CD4-positive, alpha-beta T cell treated with Interleukin-6 at 100 ng/mL for 8 hours (primary cell): ENCODE measurements around the gene PRRG1.
"Not testable (repeated sequence)": the region's sequence is repeated elsewhere in the genome, so short reads cannot be mapped to it uniquely, and the experiment has no call there.

ENCODE experiments used
- DNase-seq: peaks from one replicate; pipeline ENCODE4 v3.0.0-alpha.2; 2020; ENCODE audit warnings: mixed read lengths, low spot score

The PRRG1 gene

GRCh38 chrX:37378404-37378803, 29.2 kb downstream of the PRRG1 start:
- no peak for DNase-seq

DNA sequence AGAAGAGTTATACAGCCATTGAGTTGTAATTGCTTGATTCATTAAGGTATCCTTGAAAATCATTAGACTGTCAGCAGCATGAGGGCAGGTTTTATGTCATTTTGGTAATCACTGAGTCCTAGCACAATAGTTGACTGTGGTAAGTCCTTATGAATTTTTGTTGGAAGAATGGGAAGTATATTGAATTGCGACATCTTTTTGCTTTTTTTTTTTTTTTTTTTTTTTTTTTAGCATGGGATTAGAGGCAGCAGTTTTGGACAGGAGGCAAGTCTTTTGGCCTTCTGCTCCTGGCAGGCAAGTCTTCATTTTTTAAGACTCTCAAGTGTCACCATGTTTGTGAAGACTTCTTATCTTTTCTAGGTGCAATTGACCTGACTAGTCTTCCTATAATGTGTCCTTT, 29.7 kb downstream of the PRRG1 start:
- DNase-seq, result no peak

DNA sequence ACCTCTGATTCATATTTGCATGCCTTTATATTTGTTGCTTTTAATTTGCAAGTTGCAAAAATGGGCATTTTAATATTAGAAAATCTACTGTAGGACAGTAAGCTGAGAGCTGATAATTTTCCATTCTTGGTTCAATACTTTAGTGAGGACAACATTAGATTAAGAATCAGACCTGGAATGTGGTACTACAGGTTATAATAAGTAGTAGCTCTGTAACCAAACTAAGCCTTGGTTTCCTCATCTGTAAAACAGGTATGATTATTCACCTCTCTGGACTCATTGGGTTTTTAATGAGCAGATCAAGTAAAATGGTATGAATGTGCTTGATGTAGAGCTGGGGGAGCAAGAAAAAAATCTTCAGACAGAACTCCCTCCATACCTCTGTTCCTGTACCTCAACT, 31.1 kb downstream of the PRRG1 start:
- no peak for DNase-seq

DNA sequence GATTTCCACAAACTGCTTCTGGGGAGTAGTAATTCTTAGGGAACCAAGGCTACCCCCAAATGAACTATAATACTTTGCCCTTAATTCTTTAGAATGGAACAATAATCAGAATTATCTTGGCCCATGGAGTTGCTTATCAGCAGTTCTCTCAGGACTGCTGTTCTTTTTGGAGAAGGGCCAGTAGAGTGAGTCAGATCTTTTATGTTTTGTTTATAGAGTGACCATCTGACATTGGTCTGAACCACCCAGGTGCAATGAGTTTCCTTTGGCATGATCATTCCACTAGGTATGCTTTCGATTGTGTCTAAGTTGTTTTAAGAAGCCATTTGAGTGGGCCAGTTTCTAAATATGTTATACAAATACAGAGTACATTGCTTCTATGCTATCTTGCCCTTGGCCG, 31.8 kb downstream of the PRRG1 start:
- no peak for DNase-seq

DNA sequence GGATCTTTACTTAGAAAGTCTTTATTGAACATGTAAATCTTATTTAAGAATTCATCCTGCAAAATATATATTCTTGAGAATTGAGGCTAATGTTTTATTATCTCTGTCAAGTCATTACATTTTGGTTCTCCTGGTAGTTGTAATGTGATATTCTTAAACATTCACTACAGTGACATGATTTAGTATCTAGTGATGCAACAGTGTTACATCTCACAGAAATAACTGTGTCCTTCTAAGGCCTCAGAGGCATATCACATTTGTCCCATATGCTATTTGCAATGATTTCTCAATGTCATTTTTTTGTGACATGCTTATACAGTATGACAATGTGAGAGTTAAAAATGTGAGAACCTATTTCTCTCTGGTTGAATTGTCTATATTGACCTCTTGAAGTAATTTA, 34.1 kb downstream of the PRRG1 start:
- DNase-seq, result no peak

- no peak for DNase-seq
Measured at GRCh38 chrX:37388413-37388812, 39.2 kb downstream of the PRRG1 start.

DNA sequence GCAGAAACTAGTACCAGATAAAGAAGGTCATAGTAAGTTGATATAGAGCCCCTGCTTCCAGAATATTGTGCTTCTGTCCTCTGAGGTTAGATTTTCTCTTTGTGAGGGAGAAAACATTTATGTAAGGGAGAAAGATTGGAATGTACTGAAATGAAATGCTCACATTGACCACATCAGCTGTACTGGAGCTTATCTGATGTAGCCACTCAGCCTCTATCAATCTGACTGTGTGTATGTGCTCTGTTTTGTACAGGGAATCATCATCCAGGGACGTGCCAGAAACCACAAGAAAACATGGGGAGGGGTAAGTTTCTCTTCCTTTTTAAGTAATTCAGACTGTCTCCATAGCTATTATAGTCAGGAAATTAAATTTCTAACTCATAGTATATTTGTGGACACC, 56.8 kb downstream of the PRRG1 start:
- DNase-seq, result no peak

DNA sequence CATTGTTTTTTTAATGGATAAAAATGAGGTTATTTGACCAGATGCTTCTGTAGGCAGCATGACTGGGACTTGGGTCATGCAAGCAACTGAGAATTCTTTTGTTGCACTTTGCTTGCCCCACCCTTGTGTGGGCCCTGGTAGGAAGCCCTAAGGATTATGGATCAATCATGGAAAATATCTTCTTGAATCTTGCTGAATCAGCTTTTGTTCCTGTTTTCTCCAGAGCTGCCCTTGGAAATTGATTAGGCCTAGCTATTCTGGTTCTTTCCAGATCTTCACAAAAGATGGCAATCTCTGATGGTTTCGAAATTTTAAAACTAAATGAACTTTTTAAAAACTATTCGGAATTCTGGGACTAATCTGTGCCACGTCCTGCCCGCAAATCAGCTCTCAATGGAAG, 58.6 kb downstream of the PRRG1 start:
- DNase-seq, result no peak

DNA sequence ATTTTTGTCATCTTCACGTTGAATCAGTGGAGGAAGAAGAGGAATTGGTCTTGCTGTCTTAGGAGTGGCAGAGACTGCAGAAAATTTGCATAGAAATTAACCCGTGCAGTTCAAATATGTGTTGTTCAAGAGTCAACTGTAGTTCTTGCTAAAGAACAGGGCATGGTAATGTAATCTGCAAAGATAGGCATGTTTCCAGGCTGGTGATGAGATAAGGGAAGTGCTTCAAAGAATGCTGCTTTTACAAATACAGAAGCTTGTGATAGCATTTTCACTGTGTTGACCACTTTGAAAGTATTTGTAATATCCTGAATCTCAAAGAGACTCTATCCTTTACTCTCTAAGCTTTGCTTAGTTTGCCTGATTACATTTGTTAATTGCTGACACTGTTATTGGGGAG, 60.1 kb downstream of the PRRG1 start:
- no peak for DNase-seq

DNA sequence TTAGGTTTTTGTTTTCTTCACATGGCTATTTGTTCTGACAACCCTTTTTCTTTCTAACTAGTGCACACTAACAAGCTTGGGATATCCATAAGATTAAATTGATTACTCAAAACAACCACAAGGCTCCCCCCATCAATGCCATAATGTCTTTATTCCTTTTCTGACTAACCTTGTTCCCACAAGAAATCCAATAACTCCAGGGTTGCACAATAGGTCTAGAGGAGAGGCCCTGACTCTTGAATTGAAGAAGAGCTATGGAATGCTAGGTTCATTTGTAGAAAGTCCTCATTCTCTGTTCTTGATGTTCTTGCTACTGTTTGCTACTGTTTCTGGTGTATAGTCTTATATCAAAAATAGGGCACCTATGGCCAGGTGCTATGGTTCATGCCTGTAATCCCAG, 71.0 kb downstream of the PRRG1 start:
- no peak for DNase-seq

- DNase-seq, result no peak
Measured at GRCh38 chrX:37420756-37421155, 71.6 kb downstream of the PRRG1 start.

GRCh38 chrX:37424000-37424429, 74.9 kb downstream of the PRRG1 start:
- DNase-seq, result no peak

- no peak for DNase-seq
Measured at GRCh38 chrX:37425370-37425769, 76.2 kb downstream of the PRRG1 start.

GRCh38 chrX:37428962-37429361, 79.8 kb downstream of the PRRG1 start:
- DNase-seq, result not testable (repeated sequence)

DNA sequence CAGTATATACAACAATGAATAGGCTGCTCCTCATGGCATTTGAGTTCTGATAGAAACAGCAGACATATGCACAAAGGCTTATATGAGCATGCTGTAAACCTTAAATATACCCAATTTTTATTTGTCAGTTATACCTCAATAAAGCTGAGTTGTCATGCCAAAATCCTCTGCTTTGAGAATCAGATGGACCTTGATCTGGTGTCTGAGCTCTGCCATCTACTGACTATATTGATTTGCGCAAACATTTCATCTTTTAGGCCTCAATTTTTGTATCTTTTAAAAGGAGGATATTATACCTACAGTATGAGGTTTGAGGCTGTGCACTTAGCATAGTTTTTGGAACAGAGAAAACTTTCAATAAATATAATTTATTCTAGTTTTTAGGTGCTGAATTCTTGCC, 85.2 kb downstream of the PRRG1 start:
- DNase-seq, result no peak

- DNase-seq, result no peak
Measured at GRCh38 chrX:37437160-37437559, 88.0 kb downstream of the PRRG1 start.

DNA sequence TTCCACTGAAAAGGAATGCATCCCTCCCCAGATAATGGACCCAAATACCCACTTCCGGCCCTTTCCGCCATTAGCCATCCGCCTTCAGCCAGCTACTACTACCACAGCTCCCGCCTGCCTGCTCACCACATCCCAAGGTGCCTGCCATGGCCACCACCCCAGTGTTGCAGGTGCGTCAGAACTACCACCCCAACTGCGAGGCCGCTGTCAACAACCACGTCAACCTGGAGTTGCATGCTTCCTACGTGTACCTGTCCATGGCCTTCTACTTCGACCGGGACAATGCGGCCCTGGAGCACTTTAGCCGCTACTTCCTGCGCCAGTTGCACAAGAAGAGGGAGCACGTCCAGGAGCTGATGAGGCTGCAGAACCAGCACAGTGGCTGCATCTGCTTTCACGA, 92.2 kb downstream of the PRRG1 start:
- DNase-seq, result no peak

- DNase-seq, result no peak
Measured at GRCh38 chrX:37445182-37445581, 96.0 kb downstream of the PRRG1 start.

DNA sequence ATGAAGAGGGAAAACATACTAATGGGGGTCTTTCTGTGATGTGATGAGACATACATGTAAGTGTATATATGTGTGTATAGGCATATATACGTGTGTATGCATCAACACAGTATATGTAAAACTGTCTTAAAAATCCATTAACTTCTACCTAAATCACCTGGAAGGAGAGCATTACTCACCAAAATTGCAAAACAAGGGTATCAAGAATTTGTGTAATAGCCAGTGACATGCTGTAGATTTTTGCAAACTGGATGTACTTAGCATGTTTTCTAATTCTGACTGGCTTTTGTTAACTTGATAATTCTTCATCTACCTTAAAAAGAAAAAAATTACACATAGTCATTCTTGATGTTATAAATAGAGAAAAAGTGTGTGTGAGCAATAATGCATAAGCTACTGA, 104.7 kb downstream of the PRRG1 start:
- no peak for DNase-seq

GRCh38 chrX:37454537-37455285, 105.5 kb downstream of the PRRG1 start:
- no peak for DNase-seq

DNA sequence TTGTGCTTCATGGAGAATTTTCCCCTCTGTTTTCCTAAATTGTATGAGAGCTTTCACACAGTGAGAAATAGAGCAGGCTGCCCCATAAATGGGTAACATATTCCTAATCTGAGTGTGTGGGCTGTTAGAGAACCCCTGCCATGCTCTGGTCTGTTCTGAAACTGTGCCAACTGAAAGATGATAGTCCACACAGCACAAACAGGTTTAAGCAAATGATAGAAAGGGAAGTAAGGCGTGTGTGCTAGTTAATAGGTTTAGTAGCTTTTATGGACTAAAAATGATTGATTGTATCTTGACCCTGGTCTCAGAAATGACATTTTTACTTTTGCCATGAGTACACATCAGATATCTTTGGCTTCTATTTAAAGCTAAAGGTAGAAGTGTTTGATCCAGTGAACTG, 106.2 kb downstream of the PRRG1 start:
- DNase-seq, result no peak

- DNase-seq, result not testable (repeated sequence)
Measured at GRCh38 chrX:37460285-37460684, 111.1 kb downstream of the PRRG1 start.

- DNase-seq, result no peak
Measured at GRCh38 chrX:37462346-37462745, 113.2 kb downstream of the PRRG1 start.

DNA sequence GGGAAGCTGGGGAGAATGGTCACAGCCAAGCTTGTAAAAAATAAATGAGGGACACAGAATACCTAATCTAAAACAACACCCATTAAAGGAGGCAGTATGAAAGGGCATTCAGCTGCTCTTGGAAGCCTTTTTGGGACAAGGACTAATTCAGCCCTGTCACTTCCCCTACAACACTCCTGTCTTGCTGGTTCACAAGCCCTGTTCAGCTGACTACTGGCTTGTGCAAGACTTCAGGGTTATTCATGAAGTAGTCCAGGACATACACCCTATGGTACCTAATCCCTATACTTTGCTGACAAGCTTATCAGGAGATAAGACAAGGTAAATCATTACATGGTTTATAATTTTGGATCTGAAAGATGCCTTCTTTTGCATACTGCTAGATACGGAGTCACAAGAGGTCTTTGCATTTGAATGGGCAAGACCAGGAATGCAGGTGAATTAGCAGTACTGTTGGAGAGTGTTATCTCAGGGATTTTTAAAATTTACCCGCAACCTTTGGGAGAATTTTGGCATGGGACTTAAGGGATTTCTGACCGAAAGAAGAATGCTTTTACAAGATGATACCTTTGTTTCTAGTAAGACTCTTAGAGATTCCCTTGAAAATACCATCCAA, 119.1 kb downstream of the PRRG1 start:
- DNase-seq, result no peak
